A673 (cell line): ENCODE results near the gene PRSS8.

ENCODE experiments used
- CTCF ChIP-seq: fragments of 300-800, 200-600 bp; sonication (generic); conservative IDR thresholded peaks from 2 replicates; pipeline ENCODE4 v1.5.1; 2017; ENCODE audit warnings: low read depth, mild to moderate bottlenecking, antibody characterized with exemption, low read length, moderate library complexity, mixed read lengths
- EZH2 ChIP-seq: fragments of 200-600 bp; sonication (generic); IDR thresholded peaks from 2 replicates; pipeline ENCODE4 v1.6.1; 2017; ENCODE audit warnings: borderline replicate concordance, low read depth, mild to moderate bottlenecking, mixed read lengths, antibody characterized with exemption, low read length; ENCODE audit not compliant: poor library complexity, severe bottlenecking

GRCh38 chr16:31112711-31113110, 22.8 kb downstream of the PRSS8 start:
- TF ChIP-seq CTCF (no peak), EZH2 (no peak)
